SK-N-SH (cell line): ENCODE data around the gene PLD6. TPM values are rescaled to one million over a fixed set of nuclear protein-coding genes. Genes with fewer than 3 reads are reported as not detected.

Experiments
- CTCF ChIA-PET: fragments of 300-600, 350-600 bp; formaldehyde crosslinking; extraction: SDS; loops from one replicate; lab custom pipeline; 2021; lab: Yijun Ruan, JAX
- POLR2A ChIA-PET: fragments of 350-600 bp; sonication (Branson Sonifier 250); formaldehyde crosslinking; extraction: SDS; loops from one replicate; lab custom pipeline; 2020; ENCODE audit warnings: antibody characterized with exemption, inconsistent platforms; lab: Yijun Ruan, JAX
- DNase-seq: peaks from one replicate; pipeline ENCODE4 v3.0.0; 2012
- H2AFZ ChIP-seq: fragments of 200-600 bp; sonication (generic); 2 replicates; pipeline ENCODE4 v1.8.1; 2016; ENCODE audit warnings: antibody characterized with exemption, mild to moderate bottlenecking, low read depth
- H3F3A ChIP-seq: fragments of 200-600 bp; sonication (generic); replicated peaks from 2 replicates; pipeline ENCODE3; 2016; ENCODE audit warnings: antibody characterized with exemption, mild to moderate bottlenecking; ENCODE audit not compliant: insufficient read depth
- H3K27ac ChIP-seq, 2 experiments: fragments of 200-500 bp in 1 of 2; fragments of 200-600 bp in 1 of 2; sonication (Bioruptor generic) in 1 of 2; sonication (generic), shearing (Covaris generic) in 1 of 2; 2 replicates each; pipeline versions ENCODE4 v1.5.1 to v1.6.1; 2014 to 2016; ENCODE audit warnings: low read depth in 2 of 2, inconsistent platforms in 1 of 2, low read length in 1 of 2, mild to moderate bottlenecking in 1 of 2, mixed read lengths in 1 of 2
- H3K27me3 ChIP-seq: fragments of 200-600 bp; sonication (generic), shearing (Covaris generic); 2 replicates; pipeline ENCODE4 v1.6.1; 2016; ENCODE audit warnings: mixed run types; ENCODE audit not compliant: insufficient read depth
- H3K36me3 ChIP-seq, 2 experiments: fragments of 200-500 bp in 1 of 2; fragments of 200-600 bp in 1 of 2; sonication (Bioruptor generic) in 1 of 2; sonication (generic) in 1 of 2; replicated peaks in 1 of 2; 2 replicates each; pipeline versions ENCODE3 to v1.5.1; 2014 to 2016; ENCODE audit warnings: low read length in 1 of 2, mild to moderate bottlenecking in 1 of 2; ENCODE audit not compliant: insufficient read depth in 2 of 2, control insufficient read depth in 1 of 2
- H3K4me1 ChIP-seq, 2 experiments: fragments of 200-500 bp in 1 of 2; fragments of 200-600 bp in 1 of 2; sonication (Bioruptor generic) in 1 of 2; sonication (generic), shearing (Covaris generic) in 1 of 2; 2 replicates each; pipeline versions ENCODE4 v1.5.1 to v1.6.1; 2014 to 2016; ENCODE audit warnings: low read depth in 1 of 2, low read length in 1 of 2, mixed run types in 1 of 2; ENCODE audit not compliant: insufficient read depth in 2 of 2, control insufficient read depth in 1 of 2
- H3K4me2 ChIP-seq: fragments of 200-600 bp; sonication (generic), shearing (Covaris generic); 2 replicates; pipeline ENCODE4 v1.6.1; 2017; ENCODE audit warnings: mixed run types
- H3K4me3 ChIP-seq, 2 experiments: fragments of 200-500 bp in 1 of 2; fragments of 200-600 bp in 1 of 2; sonication (Bioruptor generic) in 1 of 2; sonication (generic), shearing (Covaris generic) in 1 of 2; 2 replicates each; pipeline versions ENCODE4 v1.5.1 to v1.8.1; 2014 to 2016; ENCODE audit warnings: low read depth in 2 of 2, inconsistent platforms in 1 of 2, low read length in 1 of 2, mild to moderate bottlenecking in 1 of 2, mixed read lengths in 1 of 2, moderate library complexity in 1 of 2
- H3K79me2 ChIP-seq: fragments of 200-600 bp; sonication (generic); 2 replicates; pipeline ENCODE4 v1.8.1; 2017; ENCODE audit warnings: mild to moderate bottlenecking; ENCODE audit not compliant: insufficient read depth
- H3K9ac ChIP-seq: fragments of 200-600 bp; sonication (generic); 2 replicates; pipeline ENCODE4 v1.6.1; 2017; ENCODE audit warnings: mixed run types
- H3K9me2 ChIP-seq: fragments of 200-600 bp; sonication (generic); 2 replicates; pipeline ENCODE4 v1.6.1; 2017; ENCODE audit warnings: mixed run types
- H3K9me3 ChIP-seq: fragments of 200-600 bp; sonication (generic); 2 replicates; pipeline ENCODE4 v1.6.1; 2017; ENCODE audit warnings: mixed run types, mild to moderate bottlenecking, moderate library complexity
- H4K20me1 ChIP-seq: fragments of 200-600 bp; sonication (generic); 2 replicates; pipeline ENCODE4 v1.6.1; 2017; ENCODE audit warnings: mild to moderate bottlenecking, mixed run types; ENCODE audit not compliant: insufficient read depth
- CTCF ChIP-seq: fragments of 200-600 bp; sonication (generic); IDR thresholded peaks from 2 replicates; pipeline ENCODE4 v1.6.1; 2017; ENCODE audit warnings: antibody characterized with exemption, mild to moderate bottlenecking, moderate library complexity
- FOXM1 ChIP-seq: IDR thresholded peaks from 2 replicates; pipeline ENCODE4 v1.4.0; 2012; ENCODE audit warnings: low read depth, mild to moderate bottlenecking
- IRF3 ChIP-seq: fragments of 150-350 bp; IDR thresholded peaks from 2 replicates; pipeline ENCODE4 v1.6.1; 2016; ENCODE audit warnings: mild to moderate bottlenecking, low read depth, low read length
- MXI1 ChIP-seq: IDR thresholded peaks from 2 replicates; pipeline ENCODE4 v1.6.1; 2012; ENCODE audit warnings: mild to moderate bottlenecking, low read depth, low read length, improper control_type of control experiment
- NFIC ChIP-seq: IDR thresholded peaks from 2 replicates; pipeline ENCODE4 v1.4.0; 2012; ENCODE audit warnings: borderline replicate concordance
- PBX3 ChIP-seq: IDR thresholded peaks from 2 replicates; pipeline ENCODE4; 2012
- REST ChIP-seq: IDR thresholded peaks from 2 replicates; pipeline ENCODE4 v1.6.1; 2012; ENCODE audit warnings: mild to moderate bottlenecking, low read depth, low read length, moderate library complexity
- RFX5 ChIP-seq: IDR thresholded peaks from 2 replicates; pipeline ENCODE4 v1.6.1; 2012; ENCODE audit warnings: mild to moderate bottlenecking, improper control_type of control experiment, low read length
- SIN3A ChIP-seq: IDR thresholded peaks from 2 replicates; pipeline ENCODE4 v1.6.1; 2012; ENCODE audit warnings: low read depth, mild to moderate bottlenecking, low read length, moderate library complexity, borderline replicate concordance
- TAF1 ChIP-seq: IDR thresholded peaks from 2 replicates; pipeline ENCODE4 v1.6.1; 2012; ENCODE audit warnings: low read depth, mild to moderate bottlenecking, low read length, moderate library complexity, borderline replicate concordance
- USF1 ChIP-seq: IDR thresholded peaks from 2 replicates; pipeline ENCODE4 v1.4.0; 2012; ENCODE audit warnings: low read depth, borderline replicate concordance
- YY1 ChIP-seq: IDR thresholded peaks from 2 replicates; pipeline ENCODE4 v1.4.0; 2012; ENCODE audit warnings: low read depth, mild to moderate bottlenecking
- ZBTB33 ChIP-seq: IDR thresholded peaks from 2 replicates; pipeline ENCODE4 v1.4.0; 2012; ENCODE audit warnings: low read depth, borderline replicate concordance
- whole genome bisulfite sequencing: methylation state at CpG from one replicate; pipeline ENCODE4 v1.1.6; 2017; ENCODE audit warnings: low lambda C conversion rate; 5-methylcytosine and 5-hydroxymethylcytosine counted together
- polyA plus RNA-seq, 3 experiments: library from polyadenylated mRNA; depleted of rRNA; stranded (reverse); fragments of >200 nt; gene quantifications; 2 replicates each; pipeline ENCODE4 v1.2.3, GENCODE V29; 2012

PLD6 gene
- polyA plus RNA-seq, 1 of the 3 experiments (the other 2 are of a cell fraction) = 3.7 TPM

- POLR2A ChIA-PET = no interaction called here
Measured at GRCh38 chr17:17204635-17205231, 1.4 kb downstream of the PLD6 start.

GRCh38 chr17:17204041-17204591 is 2.0 kb downstream of the PLD6 start:
- Histone ChIP-seq H2AFZ (no peak overlapping the region), H3K9me2 (no peaks in the 10 kb centered on the region)
- POLR2A ChIA-PET = no interaction called here
- TF ChIP-seq ZBTB33 = no peak
- TF ChIP-seq USF1 = no peak
- TF ChIP-seq YY1 = no peak
- TF ChIP-seq REST = no peak
- no peak for TF ChIP-seq FOXM1
- no peak for TF ChIP-seq TAF1
- TF ChIP-seq PBX3 = no peak
- TF ChIP-seq SIN3A = no peak
- no peak for TF ChIP-seq CTCF
- TF ChIP-seq, all 33 proteins: peak for 0
- CTCF ChIA-PET = interaction anchor here (0.6 kb wide), 1 partner anchor 346 kb away, joined by 3 read pairs; no protein-coding TSS in a partner anchor
- no peak for DNase-seq
- no peaks in the 10 kb centered on the region for H3K9me3 ChIP-seq
- peaks cover 0 to 2% of the 10 kb centered on the region in 2 experiments for H3K36me3 ChIP-seq
- peaks cover 20 to 29% of the 10 kb centered on the region in 2 experiments; a peak in 3 of 4 replicates for H3K4me1 ChIP-seq
- no peak overlapping the region for H3K27ac ChIP-seq
- H3K4me3 ChIP-seq = no peak overlapping the region
- peak overlapping the region; percentile 99; the same call in 1 of the 2 replicates for H3K4me2 ChIP-seq
- peaks cover 12% of the 10 kb centered on the region; the same call in 1 of the 2 replicates for H3K79me2 ChIP-seq
- no peaks in the 10 kb centered on the region for H3K27me3 ChIP-seq
- H4K20me1 ChIP-seq = no peaks in the 10 kb centered on the region
- no peak overlapping the region for H3K9ac ChIP-seq
- H3F3A ChIP-seq = peaks cover 17% of the 10 kb centered on the region
- 93% methylated on average over 14 of the region's 15 CpGs for WGBS

More at GRCh38 chr17:17204635-17205231, 1.4 kb downstream of the PLD6 start:
- no peaks in the 10 kb centered on the region for H3K9me3 ChIP-seq
- TF ChIP-seq IRF3 = no peak
- no peak for TF ChIP-seq RFX5
- no peak for TF ChIP-seq MXI1
- no peak for TF ChIP-seq NFIC
- TF ChIP-seq, all 33 proteins: peak for 0
- peaks cover 17% of the 10 kb centered on the region for H3F3A ChIP-seq
- H4K20me1 ChIP-seq = no peaks in the 10 kb centered on the region
- WGBS = 88% methylated on average over 6 of the region's 14 CpGs
- peak overlapping the region; percentile 99 for H3K4me2 ChIP-seq
- no peak overlapping the region for H3K27ac ChIP-seq
- peaks cover 0 to 2% of the 10 kb centered on the region in 2 experiments for H3K36me3 ChIP-seq
- peaks cover 12% of the 10 kb centered on the region; the same call in 1 of the 2 replicates for H3K79me2 ChIP-seq
- H3K27me3 ChIP-seq = no peaks in the 10 kb centered on the region
- H3K9ac ChIP-seq = peak overlapping the region; percentile 76; the same call in 1 of the 2 replicates
- H3K9me2 ChIP-seq = no peaks in the 10 kb centered on the region
- H2AFZ ChIP-seq = no peak overlapping the region
- DNase-seq = no peak
- CTCF ChIA-PET = interaction anchor here (0.6 kb wide), 1 partner anchor 347 kb away, joined by 3 read pairs; no protein-coding TSS in a partner anchor
- H3K4me3 ChIP-seq = peak overlapping the region; percentile 57 to 65
- peaks cover 20 to 29% of the 10 kb centered on the region in 2 experiments; a peak in 3 of 4 replicates for H3K4me1 ChIP-seq
